MCF 10A (cell line): ENCODE data around the gene PCCA. TPM values are rescaled to one million over a fixed set of nuclear protein-coding genes. Genes with fewer than 3 reads are reported as not detected.
A peak's percentile ranks its signal among the peaks of the same experiment; 100 is the strongest.
"Not testable (repeated sequence)": the region's sequence is repeated elsewhere in the genome, so short reads cannot be mapped to it uniquely, and the experiment has no call there.

ENCODE experiments used
- BruUV-seq: library from RNA; stranded (reverse); fragments of 400-500 nt; replicated peaks from 2 replicates; lab custom pipeline; 2021; lab: Mats Ljungman, UMichigan
- CTCF ChIA-PET: fragments of 300-600 bp; sonication (Branson Sonifier 250); formaldehyde crosslinking; extraction: SDS; loops from one replicate; lab custom pipeline; 2021; ENCODE audit warnings: antibody characterized with exemption, inconsistent platforms; lab: Yijun Ruan, JAX
- POLR2A ChIA-PET: fragments of 300-600, 350-650 bp; sonication (Branson Sonifier 250); formaldehyde crosslinking; extraction: SDS; loops from one replicate; lab custom pipeline; 2020; ENCODE audit warnings: antibody characterized with exemption, inconsistent platforms; lab: Yijun Ruan, JAX
- DNase-seq: peaks from one replicate; pipeline ENCODE4 v3.0.0-alpha.2; 2018; ENCODE audit not compliant: unreplicated experiment
- H3K27ac Mint-ChIP-seq: one replicate; pipeline ENCODE4 v1.8.0; 2022; ENCODE audit warnings: mild to moderate bottlenecking, low read depth, mixed read lengths; ENCODE audit not compliant: unreplicated experiment
- H3K27me3 Mint-ChIP-seq: one replicate; pipeline ENCODE4 v1.8.0; 2022; ENCODE audit warnings: mixed read lengths; ENCODE audit not compliant: insufficient read depth, unreplicated experiment
- H3K36me3 Mint-ChIP-seq: one replicate; pipeline ENCODE4 v1.8.0; 2022; ENCODE audit warnings: mild to moderate bottlenecking, moderate library complexity, mixed read lengths; ENCODE audit not compliant: insufficient read depth, unreplicated experiment
- H3K4me1 Mint-ChIP-seq: one replicate; pipeline ENCODE4 v1.8.0; 2022; ENCODE audit warnings: mixed read lengths; ENCODE audit not compliant: insufficient read depth, unreplicated experiment
- H3K4me3 Mint-ChIP-seq: one replicate; pipeline ENCODE4 v1.8.0; 2022; ENCODE audit warnings: mild to moderate bottlenecking, moderate library complexity, mixed read lengths; ENCODE audit not compliant: unreplicated experiment
- H3K9me3 Mint-ChIP-seq: one replicate; pipeline ENCODE4 v1.8.0; 2022; ENCODE audit warnings: mixed read lengths; ENCODE audit not compliant: unreplicated experiment
- intact Hi-C: fragments of 100-400 bp; cut with micrococcal nuclease; formaldehyde crosslinking; loops from 2 replicates; pipeline ENCODE4 v1.14.1; 2022
- total RNA-seq: library from RNA; stranded (reverse); gene quantifications from 2 replicates; pipeline ENCODE4 v1.2.3, GENCODE V29; 2022
- TF ChIP-seq, protein P1 (sequence below): fragments of 200-600 bp; IDR thresholded peaks from one replicate; pipeline ENCODE4 v1.8.0; 2022; ENCODE audit warnings: antibody characterized with exemption, mild to moderate bottlenecking; ENCODE audit not compliant: unreplicated experiment

Gene PCCA
- total RNA-seq, 1 experiment from 2014 or later: 23.4 TPM

DNA sequence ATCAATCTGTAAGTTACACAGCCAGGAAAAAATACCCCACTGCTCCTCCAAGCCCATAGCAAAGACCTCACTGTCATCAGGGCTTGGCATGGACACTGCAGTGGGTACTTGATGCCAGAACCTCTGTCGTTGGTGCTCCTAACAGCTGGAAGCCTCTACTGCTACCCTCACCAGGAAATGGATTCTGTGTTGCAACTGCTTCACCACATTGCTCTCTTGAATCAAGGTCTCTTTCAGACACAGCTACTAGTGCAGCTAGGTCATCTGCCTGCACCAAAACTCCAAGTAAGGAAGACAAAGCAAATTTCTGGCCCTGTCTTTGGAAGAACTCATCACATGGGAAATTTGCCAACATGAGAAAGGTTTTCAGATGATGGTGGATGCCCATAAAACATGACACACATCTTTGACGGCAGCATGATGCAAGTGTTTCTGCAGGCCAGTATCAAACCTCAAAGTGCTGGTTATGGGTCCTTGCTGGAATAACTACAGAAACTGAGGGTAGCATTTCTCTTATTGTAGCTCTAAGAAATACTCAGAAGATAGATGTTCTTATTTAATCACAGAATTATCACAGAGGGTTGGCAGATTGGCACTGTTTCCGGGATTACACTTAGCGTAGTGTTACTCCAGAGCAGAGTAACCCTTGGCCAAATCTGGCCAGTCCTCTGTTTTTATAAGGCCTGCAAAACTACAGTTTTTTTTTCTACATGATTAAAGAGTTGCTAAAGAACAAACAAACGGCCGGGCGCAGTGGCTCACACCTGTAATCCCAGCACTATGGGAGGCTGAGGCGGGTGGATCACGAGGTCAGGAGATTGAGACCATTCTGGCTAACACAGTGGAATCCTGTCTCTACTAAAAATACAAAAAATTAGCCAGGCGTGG, 12.9 kb upstream of the PCCA start:
- DNase-seq: no peak
- Mint-ChIP-seq H3K27me3 (no peaks in the 10 kb centered on the region), H3K4me3 (no peak overlapping the region), H3K27ac (no peak overlapping the region), H3K9me3 (no peaks in the 10 kb centered on the region), H3K36me3 (no peaks in the 10 kb centered on the region), H3K4me1 (no peaks in the 10 kb centered on the region)
- POLR2A ChIA-PET: interaction anchor here (0.9 kb wide), 1 partner anchor 22 kb away, joined by 5 read pairs; no protein-coding TSS in a partner anchor
- no TSS peak for BruUV-seq
- CTCF ChIA-PET: interaction anchor here (0.6 to 0.7 kb wide), 2 partner anchors 159 to 419 kb away, joined by 3 to 4 read pairs; no protein-coding TSS in a partner anchor
- intact Hi-C loops: no loop called here
- TF ChIP-seq, protein P1, sequence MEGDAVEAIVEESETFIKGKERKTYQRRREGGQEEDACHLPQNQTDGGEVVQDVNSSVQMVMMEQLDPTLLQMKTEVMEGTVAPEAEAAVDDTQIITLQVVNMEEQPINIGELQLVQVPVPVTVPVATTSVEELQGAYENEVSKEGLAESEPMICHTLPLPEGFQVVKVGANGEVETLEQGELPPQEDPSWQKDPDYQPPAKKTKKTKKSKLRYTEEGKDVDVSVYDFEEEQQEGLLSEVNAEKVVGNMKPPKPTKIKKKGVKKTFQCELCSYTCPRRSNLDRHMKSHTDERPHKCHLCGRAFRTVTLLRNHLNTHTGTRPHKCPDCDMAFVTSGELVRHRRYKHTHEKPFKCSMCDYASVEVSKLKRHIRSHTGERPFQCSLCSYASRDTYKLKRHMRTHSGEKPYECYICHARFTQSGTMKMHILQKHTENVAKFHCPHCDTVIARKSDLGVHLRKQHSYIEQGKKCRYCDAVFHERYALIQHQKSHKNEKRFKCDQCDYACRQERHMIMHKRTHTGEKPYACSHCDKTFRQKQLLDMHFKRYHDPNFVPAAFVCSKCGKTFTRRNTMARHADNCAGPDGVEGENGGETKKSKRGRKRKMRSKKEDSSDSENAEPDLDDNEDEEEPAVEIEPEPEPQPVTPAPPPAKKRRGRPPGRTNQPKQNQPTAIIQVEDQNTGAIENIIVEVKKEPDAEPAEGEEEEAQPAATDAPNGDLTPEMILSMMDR: no peak

DNA sequence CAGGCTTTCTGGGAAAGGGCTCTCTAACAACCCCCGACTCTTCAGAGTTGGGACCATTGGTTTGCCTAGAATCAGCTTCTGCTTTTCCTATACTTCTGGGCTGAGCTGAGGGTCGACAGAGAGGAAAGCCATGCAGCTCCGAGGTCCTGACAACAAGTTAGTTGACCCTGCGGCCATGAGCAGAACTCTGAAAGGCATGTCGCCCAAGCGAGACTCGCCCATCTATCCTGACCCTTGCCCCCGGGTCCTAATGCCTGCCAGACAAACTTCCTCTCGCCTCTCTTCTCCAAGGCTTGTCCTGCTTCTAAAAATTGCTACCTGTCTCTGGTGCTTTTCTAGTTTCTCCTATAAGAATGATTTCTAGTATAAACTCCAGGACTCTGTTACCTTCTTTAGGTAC, 9.9 kb upstream of the PCCA start:
- H3K4me1 Mint-ChIP-seq, intact Hi-C loops, DNase-seq, BruUV-seq, H3K27me3 Mint-ChIP-seq, H3K4me3 Mint-ChIP-seq, H3K36me3 Mint-ChIP-seq, H3K9me3 Mint-ChIP-seq, H3K27ac Mint-ChIP-seq, POLR2A ChIA-PET: not testable (repeated sequence)
- CTCF ChIA-PET: interaction anchor here (0.6 to 1.1 kb wide), 2 partner anchors 164 to 436 kb away, joined by 4 to 5 read pairs; no protein-coding TSS in a partner anchor

DNA sequence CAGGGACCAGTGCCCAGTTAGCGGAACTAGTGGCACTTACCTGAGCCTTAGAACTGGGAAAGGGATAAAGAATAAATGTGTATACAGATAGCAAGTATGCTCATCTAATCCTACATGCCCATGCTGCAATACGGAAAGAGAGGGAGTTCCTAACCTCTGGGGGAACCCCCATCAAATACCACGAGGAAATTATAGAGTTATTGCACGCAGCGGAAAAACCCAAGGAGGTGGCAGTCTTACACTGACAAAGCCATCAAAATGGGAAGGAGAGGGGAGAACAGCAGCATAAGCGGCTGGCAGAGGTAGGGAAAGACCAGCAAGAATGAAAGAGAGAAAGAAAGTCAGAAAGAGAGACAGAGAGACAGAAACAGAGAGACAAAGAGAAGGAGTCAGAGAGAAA, 5.5 kb upstream of the PCCA start:
- H3K9me3 Mint-ChIP-seq, BruUV-seq, H3K27ac Mint-ChIP-seq, POLR2A ChIA-PET, CTCF ChIA-PET, H3K4me3 Mint-ChIP-seq, intact Hi-C loops, DNase-seq, H3K27me3 Mint-ChIP-seq: not testable (repeated sequence)
- peaks cover 10% of the 10 kb centered on the region for H3K4me1 Mint-ChIP-seq
- H3K36me3 Mint-ChIP-seq: peaks cover 11% of the 10 kb centered on the region

DNA sequence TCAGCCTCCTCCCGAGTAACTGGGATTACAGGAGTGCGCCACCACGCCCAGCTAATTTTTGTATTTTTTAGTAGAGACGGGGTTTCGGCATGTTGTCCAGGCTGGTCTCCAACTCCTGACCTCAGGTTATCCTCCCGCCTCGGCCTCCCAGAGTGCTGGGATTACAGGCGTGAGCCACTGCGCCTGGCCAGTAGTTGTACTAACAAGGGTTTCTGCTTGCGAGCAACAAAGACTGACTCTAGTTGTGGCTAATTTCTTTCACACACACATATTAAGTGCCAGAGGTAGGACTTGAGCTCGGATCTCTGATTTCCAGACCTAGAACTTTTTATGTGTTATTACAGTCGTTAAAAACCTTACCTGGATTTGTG, 635 bp upstream of the PCCA start:
- no peak overlapping the region for H3K27ac Mint-ChIP-seq
- H3K27me3 Mint-ChIP-seq: no peaks in the 10 kb centered on the region
- DNase-seq: no peak
- POLR2A ChIA-PET: interaction anchor here (0.6 to 3.7 kb wide), 17 partner anchors 12 to 433 kb away, joined by 3 to 59 read pairs (median 3); partner anchors contain the start of gene ZIC2
- CTCF ChIA-PET: interaction anchor here (0.8 to 2.3 kb wide), 3 partner anchors 12 to 147 kb away, joined by 3 to 8 read pairs (median 4); no protein-coding TSS in a partner anchor
- peak overlapping the region; percentile 84 for H3K4me3 Mint-ChIP-seq
- BruUV-seq: TSS peak; percentile 32
- TF ChIP-seq, protein P1: no peak
- H3K9me3 Mint-ChIP-seq: no peaks in the 10 kb centered on the region
- peaks cover 26% of the 10 kb centered on the region for H3K4me1 Mint-ChIP-seq
- intact Hi-C loops: loop anchor here (2.0 to 5.0 kb wide), 4 partner anchors 95 to 304 kb away; no protein-coding TSS in a partner anchor
- H3K36me3 Mint-ChIP-seq: peaks cover 12% of the 10 kb centered on the region
